ENCODE measurements around the gene SPNS3.

- TF ChIP-seq EZH2 (IDR thresholded peaks at IDR 0.05; ENCODE audit: borderline replicate concordance, low read depth, low read length) (no peak), ZNF384 (IDR thresholded peaks at IDR 0.05; ENCODE audit: low read depth, low read length) (no peak)
These were observed 98.4 kb downstream of the SPNS3 start for GRCh38 chr17:4531988-4532736.

Measured in K562 (cell line).